ENCODE data around the gene DCTN5.

The DCTN5 gene

DNA sequence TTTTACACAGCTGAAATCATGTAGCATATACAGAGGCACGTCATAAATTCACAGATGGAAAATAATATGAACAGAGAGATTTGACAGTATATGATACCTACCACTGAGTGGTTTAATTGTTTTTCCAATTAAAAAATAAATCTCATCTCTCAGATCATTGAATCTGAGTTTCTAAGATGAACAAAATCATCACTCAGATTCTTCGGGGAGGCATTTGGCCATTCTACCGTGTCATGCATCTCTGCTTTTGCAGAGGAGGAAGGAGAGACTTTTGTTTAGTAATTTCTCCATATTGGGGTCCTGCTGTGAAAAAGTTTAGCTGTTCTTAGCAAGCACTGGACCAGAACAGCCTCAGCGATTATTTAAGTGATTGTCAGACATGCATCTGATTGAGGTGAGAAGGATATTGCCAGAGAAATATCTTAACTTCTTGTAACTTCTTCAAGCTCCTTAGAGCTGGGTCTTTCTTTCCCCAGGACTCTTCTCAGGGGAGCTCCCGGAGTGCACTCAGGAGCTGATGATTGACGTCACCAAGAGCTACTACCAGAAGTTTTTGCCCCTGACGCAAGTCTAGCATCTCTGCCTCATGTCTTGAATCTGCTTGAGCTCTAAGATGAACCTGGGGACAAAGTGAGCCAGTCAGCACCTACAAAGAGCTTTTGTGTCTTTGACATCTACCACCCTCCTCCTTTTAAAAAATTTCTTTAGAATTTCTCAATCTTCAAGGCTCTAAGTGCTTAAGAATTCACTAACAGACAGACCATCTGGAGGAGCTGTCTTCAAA is 25.5 kb downstream of the DCTN5 start:
- no peak for DNase-seq

DNA sequence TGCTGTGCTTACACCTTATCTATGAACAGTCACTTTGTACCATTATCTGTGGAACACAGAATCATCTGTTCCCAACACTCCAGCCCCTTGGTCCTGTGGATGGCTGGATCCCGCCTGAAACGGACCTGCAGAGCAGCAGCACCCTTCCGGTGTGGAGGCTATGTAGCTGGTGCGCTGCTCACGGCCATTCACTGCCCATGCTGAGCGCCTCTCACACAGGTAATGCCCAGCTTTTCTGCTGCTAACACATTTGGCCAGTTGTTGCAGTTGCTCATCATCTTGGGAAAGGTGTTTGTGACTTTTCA is 26.0 kb downstream of the DCTN5 start:
- DNase-seq: no peak

DNA sequence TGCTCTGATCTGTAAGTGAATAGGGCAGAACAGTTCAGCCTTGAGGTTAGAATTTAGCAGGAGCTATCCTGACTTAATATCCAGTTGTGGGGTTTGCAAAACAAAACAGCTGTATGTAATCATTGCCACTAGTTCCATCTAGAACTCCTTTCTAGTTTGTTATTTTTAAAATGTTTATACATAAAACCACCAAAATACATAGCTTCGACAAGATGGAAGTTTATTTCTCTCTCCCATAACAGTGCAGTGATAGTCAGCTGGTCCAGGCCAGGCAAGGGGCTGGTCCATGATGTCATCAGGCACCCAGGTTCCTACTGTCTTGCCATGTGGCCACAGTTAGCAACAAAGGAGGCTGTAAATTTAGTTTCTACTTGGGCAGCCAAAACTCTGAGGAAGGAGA is 27.0 kb downstream of the DCTN5 start:
- no peak for DNase-seq

DNA sequence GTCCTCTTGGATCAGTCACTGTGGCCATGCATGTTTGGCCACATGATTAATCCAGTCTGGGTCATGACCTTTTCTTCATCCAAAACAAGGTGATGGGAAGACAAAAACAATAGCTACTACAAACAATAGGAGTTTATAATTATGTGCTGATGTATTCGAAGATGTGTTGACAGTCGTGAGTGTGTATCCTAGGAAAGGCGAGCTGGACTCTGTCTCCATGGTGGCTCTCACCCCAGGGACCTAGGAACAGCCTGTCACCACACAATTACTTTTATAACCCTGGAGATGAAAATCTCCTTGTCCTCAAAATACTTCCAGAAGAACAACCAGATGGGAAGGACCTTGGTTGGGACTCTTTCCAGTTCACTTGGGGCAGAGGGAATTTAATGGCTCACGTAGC is 27.6 kb downstream of the DCTN5 start:
- DNase-seq: no peak

DNA sequence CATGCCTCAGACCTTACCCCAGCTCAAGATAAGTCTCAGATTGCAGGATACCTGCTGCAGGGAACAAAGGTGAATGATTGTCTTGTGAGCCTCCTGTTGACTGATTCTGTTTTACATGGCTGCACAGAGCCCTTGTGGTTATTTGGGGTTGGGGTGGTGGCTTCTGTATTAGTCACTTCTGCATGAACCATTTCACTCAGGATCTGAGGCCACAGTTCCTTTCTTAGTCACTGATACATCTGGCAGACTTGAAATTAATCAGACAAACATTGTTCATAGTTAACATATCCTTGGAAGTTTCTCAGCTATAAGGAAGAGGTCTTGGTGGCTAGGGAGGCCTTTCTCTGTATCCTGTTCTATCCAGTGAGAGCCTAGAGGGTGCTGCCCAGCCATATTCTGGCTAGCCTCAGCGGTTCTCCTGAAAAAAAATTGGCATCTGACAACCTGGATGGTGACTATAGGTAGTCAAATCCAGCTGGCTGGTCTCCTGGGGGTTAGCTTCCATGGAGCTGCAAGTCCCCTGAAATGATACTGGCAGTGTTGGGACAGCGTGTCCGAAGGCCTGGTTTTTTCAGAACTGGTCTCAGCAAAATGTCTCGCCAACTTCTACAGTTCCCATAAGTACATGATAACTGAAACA is 29.0 kb downstream of the DCTN5 start:
- DNase-seq: no peak

DNA sequence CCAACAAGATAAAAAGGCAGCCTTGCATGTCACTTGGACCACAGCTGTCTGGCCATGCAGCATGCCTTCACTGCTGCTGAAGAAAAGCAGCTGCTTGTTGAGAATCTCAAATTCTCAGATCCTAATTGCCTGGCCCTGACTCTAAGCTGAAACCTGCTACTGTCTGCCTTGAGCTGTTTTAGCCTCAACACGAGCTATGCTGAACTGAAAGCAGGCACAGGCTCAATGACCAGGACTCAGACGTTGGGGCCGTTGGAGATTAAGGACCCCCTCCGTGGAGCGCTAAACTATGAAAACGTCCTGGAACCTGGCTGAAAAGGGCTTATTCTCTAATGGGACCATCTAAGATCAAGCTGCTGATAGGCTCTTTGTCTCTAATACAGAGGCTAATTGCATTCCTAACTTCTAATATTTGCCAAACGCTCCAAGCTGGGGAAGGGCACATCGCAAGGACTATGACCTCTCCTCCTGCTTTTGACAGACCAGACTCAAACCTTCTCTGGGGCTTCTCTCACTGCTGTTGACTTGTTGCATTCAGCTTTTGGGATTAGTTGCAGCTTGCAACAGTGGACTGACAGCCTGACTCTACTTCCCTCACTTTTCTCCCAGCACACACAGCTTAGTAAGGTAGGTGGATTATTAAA is 32.8 kb downstream of the DCTN5 start:
- no peak for DNase-seq

DNA sequence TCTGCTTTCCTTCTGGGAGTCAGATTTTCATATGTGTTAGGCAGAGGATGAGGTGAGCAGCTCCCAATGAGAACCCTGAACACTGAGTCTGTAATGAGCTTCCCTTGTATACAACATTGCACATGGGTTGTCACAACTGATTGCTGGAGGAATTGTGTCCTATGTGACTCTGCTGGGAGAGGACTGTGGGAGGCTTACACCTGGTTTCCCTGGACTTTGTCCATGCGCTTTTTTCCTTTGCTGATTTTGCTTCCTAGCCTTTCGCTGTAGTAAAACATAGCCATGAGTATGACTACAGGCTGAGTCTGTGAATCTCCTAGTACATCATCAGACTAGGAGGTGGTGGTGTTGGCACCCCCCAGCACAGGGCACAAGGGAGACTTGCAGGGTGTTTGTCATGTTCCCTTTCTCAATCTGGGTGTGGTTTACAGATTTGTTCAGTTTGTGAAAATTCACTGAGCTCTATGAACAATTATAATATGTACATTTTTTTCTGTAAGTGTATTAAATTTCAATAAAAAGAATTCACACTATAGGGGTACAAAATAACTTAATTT is 35.7 kb downstream of the DCTN5 start:
- DNase-seq: no peak

DNA sequence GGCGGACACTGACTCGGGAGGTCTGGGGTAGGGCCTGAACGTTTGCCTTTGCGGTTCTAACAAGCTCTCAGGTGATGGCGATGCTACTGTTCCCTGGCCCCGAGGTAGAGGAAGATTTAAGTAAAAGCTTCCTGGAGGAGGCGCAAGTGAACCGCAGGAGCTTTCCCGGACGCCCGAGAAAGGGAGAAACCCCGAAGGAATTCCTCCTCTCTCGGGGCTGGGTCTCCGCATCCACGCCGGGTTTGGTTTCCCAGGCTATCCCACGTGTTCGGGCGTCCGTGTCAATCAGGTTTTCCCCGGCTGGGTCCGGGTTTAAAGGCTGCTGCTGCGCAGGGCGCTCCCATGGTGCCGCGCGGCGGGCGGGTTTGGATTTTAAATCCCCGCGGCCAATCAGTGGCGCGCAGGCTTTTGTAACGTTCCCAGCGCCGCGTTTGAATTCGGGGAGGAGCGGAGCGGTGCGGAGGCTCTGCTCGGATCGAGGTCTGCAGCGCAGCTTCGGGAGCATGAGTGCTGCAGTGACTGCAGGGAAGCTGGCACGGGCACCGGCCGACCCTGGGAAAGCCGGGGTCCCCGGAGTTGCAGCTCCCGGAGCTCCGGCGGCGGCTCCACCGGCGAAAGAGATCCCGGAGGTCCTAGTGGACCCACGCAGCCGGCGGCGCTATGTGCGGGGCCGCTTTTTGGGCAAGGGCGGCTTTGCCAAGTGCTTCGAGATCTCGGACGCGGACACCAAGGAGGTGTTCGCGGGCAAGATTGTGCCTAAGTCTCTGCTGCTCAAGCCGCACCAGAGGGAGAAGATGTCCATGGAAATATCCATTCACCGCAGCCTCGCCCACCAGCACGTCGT is 37.4 kb downstream of the DCTN5 start, which contains the start of gene PLK1:
TSS of gene PLK1 (plus strand) at position 460 of the 844 bp plus-strand sequence. CDS start at position 504, 44 bp downstream.
- DNase-seq: peak; percentile 88

DNA sequence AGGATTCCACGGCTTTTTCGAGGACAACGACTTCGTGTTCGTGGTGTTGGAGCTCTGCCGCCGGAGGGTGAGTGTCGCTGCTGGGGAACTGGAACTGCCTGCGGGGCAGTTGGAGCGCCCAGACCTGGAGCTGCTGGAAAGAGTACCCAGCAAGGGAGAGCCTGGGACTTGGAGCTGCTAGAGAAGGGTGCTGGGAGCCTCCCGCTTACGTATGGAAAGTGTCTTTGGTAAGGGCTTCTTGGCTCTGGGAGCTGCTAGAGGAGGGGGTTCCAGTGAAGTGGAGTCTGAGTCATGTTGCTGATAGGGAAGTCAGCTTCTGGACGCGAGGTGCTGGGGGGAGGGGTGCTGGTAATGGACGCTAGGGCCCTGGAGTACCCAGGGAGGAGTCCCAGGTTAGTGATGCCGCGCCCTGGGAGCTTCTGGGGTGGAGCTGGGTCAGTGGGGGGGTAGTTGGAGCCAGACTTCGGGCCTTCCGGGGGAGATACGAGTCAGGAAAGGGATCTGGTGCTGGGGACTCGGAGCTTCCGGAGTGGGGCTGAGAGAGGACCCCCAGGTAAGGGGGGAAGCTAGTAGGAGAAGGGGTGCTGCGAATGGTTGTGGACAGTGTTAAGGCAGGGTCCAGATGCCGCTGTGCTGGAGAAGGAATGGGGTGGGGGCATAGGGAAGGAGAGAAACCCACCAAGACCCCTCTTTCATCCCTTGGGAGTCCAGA is 38.2 kb downstream of the DCTN5 start:
- no peak for DNase-seq

DNA sequence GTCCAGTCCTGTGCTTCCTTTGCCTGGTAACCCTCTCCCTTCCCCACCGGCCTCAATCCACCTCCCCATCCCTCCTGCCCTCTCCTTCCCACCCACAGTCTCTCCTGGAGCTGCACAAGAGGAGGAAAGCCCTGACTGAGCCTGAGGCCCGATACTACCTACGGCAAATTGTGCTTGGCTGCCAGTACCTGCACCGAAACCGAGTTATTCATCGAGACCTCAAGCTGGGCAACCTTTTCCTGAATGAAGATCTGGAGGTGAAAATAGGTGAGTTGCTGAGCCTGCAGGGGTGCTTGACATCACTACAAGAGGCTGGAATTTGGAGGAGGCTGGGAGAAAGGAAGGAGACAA is 38.7 kb downstream of the DCTN5 start:
- no peak for DNase-seq

DNA sequence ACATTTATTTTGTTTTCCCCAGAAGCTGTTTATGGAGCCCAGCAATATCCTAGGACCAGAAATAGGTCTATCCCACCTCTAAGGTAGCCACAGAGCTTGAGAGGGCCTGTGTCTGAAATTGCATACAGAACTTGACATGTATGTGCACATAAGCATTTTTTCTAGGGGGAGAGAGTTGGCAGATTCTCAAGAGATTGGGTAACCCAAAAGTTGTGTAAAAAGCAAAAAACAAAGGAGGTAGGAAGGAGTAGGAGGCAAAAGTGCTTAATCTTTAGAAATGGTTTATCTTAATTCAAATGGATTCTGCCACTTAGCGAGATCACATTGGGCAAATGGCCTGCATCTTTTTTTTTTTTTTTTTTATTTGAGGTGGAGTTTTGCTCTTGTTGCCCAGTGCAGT is 40.9 kb downstream of the DCTN5 start:
- DNase-seq: no peak

DNA sequence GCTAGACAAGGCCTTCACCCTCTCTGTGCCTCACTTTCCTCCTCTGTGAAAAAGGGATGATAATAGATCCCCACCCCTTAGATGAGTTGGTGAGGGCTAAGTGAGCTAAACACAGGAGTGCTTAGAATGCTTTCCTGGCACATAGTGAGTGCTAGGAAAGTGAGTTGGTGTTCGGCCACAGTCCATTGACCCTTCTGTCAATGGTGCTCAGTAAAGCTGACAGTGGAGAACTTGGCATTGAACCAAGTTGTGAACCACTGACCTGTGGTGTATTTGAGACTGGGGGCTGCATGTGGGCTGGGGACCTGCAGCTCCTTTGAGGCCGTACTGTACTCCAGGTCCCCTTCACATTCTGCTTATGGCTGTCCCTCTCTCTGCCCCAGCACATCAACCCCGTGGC is 42.2 kb downstream of the DCTN5 start:
- no peak for DNase-seq

DNA sequence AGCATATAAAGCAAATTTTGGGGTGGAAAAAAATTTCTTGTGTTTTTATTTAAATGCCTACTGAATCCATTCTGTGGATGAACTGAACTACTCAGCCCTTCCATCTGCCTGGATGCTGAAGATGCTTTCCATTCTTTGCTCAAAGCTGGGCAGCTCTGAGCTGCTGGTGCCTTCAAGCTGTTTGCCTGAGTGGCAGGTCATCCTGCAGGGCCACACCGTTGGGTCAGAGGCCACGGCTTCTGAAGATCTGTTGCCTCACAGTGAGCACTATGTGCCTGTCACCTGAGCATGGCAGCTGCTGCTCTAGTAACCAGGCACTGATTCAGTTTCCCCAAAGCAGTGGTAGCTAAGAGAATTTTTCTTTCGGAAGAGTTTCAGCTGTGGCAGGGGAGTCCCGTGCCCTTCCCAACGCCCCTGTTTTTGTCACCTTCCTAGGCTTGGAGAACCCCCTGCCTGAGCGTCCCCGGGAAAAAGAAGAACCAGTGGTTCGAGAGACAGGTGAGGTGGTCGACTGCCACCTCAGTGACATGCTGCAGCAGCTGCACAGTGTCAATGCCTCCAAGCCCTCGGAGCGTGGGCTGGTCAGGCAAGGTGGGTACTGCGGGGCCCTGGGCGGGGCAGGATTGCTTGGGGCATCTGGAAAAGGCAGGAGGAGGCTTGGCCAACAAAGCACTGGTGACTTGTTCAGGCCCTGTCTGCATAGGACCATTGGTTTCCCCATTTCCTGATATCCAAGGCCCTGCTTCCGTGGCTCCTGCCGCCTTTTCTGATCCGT is 46.0 kb downstream of the DCTN5 start:
- DNase-seq: no peak

DNA sequence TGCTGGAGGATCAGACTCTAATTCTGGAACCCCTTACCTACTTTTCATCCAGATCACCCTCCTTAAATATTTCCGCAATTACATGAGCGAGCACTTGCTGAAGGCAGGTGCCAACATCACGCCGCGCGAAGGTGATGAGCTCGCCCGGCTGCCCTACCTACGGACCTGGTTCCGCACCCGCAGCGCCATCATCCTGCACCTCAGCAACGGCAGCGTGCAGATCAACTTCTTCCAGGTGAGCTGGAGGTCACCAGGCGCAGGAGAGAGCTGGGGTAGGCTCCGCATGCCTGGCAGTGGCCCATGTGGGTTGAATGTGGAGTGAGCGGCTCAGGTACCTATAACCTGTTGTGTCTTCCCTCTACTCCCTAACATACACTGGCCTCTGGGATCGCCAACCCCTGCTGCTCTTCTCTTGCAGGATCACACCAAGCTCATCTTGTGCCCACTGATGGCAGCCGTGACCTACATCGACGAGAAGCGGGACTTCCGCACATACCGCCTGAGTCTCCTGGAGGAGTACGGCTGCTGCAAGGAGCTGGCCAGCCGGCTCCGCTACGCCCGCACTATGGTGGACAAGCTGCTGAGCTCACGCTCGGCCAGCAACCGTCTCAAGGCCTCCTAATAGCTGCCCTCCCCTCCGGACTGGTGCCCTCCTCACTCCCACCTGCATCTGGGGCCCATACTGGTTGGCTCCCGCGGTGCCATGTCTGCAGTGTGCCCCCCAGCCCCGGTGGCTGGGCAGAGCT is 48.3 kb downstream of the DCTN5 start:
- DNase-seq: no peak

DNA sequence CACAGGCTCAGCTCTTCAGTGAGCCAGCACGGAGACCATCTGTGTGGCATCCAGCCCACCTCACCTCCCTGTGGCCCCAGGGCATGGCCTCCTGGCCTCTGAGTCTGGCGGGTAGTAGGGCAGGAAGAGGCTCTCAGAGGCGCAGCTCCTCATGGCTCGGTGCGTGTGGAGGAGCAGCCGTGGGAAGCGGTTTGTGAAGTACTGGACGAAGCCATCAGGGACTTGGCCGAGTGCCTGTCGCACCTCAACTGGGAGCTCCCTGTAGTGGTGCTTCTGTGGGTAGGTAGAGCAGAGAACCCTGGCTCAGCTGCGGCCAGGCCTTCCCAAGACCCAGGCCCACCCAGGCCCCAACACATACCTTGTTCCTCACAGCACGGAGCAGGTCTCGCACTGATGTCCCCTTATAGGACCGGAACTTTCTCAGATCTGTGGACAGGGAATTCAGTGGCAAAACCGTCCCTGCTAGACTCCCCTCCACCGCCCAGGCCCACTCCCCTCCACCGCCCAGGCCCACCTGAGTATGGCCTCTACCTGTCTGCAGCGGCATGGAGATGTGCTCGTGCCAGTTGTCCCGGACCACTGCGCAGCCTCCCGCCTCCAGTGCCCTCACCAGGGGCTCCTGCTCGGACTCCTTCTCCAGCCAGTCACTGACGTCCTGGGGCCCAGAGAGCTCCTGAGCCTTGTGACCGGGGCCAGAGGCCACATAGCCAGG is 49.7 kb downstream of the DCTN5 start:
- DNase-seq: no peak

DNA sequence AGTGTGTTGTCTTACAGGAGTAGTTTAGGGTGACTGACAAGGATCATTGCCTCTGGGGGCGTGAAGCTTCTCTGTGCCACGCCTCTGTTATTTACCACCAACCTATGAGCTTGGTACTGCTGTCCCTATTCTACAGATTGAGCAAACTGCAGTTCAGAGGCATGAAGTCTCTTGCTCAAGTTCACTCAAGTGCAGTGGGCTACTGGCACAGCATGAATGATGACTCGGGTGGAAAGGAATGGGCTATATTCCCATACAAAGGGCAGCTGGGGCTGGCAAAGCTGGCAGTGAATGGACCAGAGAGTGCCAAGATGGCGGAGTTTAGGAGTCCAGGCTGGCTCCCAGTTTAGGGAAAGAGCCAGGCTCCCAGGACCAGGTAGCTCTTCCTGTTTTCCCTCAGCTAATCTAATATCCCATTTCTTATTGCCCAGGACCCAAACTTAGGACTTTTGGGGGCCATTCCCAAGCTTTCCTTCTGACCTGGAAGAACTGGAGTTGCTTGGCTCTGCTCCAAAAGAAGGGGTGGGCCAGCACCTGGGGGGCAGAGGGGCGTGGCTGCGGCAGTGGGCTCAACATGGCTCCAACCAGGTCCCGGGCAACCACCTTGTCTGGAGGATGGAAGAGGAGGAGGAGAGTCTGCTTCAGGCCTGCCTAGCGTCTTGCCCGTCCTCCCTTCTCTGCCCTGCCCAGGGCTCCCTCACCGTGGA is 50.4 kb downstream of the DCTN5 start:
- DNase-seq: no peak

DNA sequence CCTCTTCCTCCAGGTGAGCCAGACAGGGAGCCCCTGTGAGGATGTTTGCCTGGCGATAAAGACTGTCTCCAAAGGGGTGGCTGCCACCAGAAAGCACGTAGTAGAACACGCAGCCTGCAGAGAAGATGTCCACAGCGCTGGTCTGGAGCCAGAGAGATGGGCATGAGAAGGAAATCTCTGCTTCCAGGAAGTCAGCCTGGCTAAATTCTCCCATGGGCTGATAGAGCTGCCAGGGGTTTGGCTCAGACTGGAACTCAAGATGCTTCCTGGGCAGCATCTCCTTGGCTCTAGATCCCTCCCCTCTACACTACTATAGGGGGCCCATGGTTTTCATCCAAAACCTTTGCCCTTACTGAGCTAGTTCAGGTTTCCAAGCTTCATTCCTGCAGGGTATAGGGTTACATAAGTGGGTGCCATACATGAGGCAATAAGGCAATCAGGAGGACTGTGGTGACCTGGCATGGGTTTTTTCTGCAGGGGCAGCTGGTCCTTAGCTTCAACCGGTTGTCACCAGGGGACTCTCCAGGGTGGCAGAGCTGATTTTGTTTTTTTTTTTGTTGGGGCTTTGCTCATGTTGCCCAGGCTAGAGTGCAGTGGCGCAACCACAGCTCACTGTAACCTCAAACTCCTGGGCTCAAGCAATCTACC is 51.0 kb downstream of the DCTN5 start:
- DNase-seq: no peak

DNA sequence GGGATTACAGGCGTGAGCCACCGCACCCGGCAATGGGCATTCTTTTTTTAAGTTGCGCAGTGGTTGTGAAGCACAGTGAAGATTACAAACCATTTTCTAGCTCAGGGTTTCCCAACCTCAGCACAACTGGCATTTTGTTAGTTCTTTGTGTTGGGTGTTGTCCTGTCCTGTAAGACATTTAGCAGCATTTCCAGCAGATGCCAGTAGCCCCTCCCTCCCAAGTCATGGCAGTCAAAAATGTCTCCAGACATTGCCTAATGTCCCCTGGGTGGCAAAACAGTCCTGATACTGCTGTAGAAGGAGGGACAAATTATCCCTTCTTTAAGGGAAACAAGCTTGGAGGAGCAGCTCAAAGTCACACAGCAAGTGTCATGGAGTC is 53.0 kb downstream of the DCTN5 start:
- no peak for DNase-seq

All from KG1 (cell line).